ENCODE measurements around the gene FGD3. TPM values are rescaled to one million over a fixed set of nuclear protein-coding genes. Genes with fewer than 3 reads are reported as not detected.

FGD3 gene
- total and polyA plus RNA-seq, 2 of the 8 experiments (the other 6 are each of a cell fraction or from before 2014, with no cell fraction given): 1.4 to 1.9 TPM

DNA sequence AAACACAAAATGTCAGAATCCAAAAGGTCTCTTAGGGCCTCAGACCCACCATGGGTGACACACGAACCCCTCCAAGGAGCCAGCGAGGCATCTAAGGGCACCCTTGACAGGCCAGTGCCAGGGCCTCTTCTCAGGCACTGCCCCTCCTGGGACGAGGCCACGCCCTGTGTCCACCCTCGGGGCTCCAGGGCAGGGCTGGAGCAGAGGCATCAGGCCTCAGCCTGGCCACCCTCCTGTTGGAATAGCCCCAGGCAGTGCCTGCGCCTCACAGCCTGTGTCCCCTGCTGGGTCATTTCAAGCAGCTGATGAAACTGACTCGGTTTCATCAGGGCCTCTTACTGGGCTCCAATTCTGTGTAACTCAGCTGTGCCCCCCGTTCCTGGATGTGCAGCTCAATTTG, 78.4 kb downstream of the FGD3 start:
- H2AK5ac ChIP-seq (ENCODE audit: low read depth, low read length): no peak overlapping the region
- H4K91ac ChIP-seq (replicated peaks; ENCODE audit: insufficient read length, low read length): peak overlapping the region; percentile 19
- 86% methylated on average over 8 of the region's 8 CpGs; no CpG with 5 or more reads in 1 of the 2 experiments for WGBS, 2 experiments (ENCODE audit: extremely low coverage in 1 of 2, insufficient coverage in 1 of 2, insufficient read length in 1 of 2, insufficient replicate concordance in 2 of 2, low coverage in 1 of 2, low lambda C conversion rate in 2 of 2, missing lambda C conversion rate in 1 of 2)
- no peak overlapping the region for H2BK5ac ChIP-seq (ENCODE audit: low read depth, low read length)
- H2BK12ac ChIP-seq (ENCODE audit: low read depth, low read length): no peak overlapping the region
- H3K23me2 ChIP-seq (ENCODE audit: low read depth, low read length): peaks cover 2% of the 10 kb centered on the region; the same call in 1 of the 2 replicates
- POLR2A ChIA-PET (ENCODE audit: partially characterized antibody): interaction anchor here (0.8 to 1.0 kb wide), 2 partner anchors 33 kb away, joined by 3 to 5 read pairs; no protein-coding TSS in a partner anchor
- H3K79me2 ChIP-seq (ENCODE audit: control insufficient read depth in 1 of 2, insufficient read depth in 2 of 2, low read length in 2 of 2): no peaks in the 10 kb centered on the region
- CTCF ChIA-PET (ENCODE audit: partially characterized antibody): interaction anchor here (0.9 to 3.9 kb wide), 7 partner anchors 11 to 83 kb away, joined by 3 to 28 read pairs (median 6); no protein-coding TSS in a partner anchor
- no peak overlapping the region for H3K23ac ChIP-seq (ENCODE audit: insufficient read length)
- no peak overlapping the region for H3K4ac ChIP-seq (replicated peaks; ENCODE audit: insufficient read length, low read depth, low read length)
- H3K4me3 ChIP-seq (ENCODE audit: extremely low read depth in 1 of 4, insufficient read depth in 2 of 4, low read depth in 3 of 4, low read length in 4 of 4): no peak overlapping the region
- 0 out of 2 replicates have a peak overlapping the region, but pooled peaks have one; percentile 14 for H4K8ac ChIP-seq (ENCODE audit: extremely low read depth, insufficient read depth, low read length)
- no peaks in the 10 kb centered on the region; a peak in 1 of 7 replicates for H3K4me1 ChIP-seq (replicated peaks in 1 of 4; ENCODE audit: control insufficient read depth in 3 of 4, insufficient read depth in 4 of 4, low read length in 3 of 4)
- H3K9ac ChIP-seq (replicated peaks in 1 of 4; ENCODE audit: extremely low read depth in 1 of 4, low read depth in 3 of 4, low read length in 3 of 4): no peak overlapping the region
- H2BK20ac ChIP-seq (ENCODE audit: low read length): no peak overlapping the region
- no peak for DNase-seq (ENCODE audit: low read depth in 1 of 2, low spot score in 2 of 2)
- no peak overlapping the region for H2AFZ ChIP-seq (ENCODE audit: low read length)
- no peak overlapping the region for H2BK120ac ChIP-seq (replicated peaks; ENCODE audit: low read depth, low read length)
- H2BK15ac ChIP-seq (ENCODE audit: low read length): no peak overlapping the region
- no peak overlapping the region for H3K4me2 ChIP-seq (ENCODE audit: insufficient read depth in 1 of 2, low read depth in 2 of 2, low read length in 2 of 2)
- no peak for FAIRE-seq
- H3K36me3 ChIP-seq (ENCODE audit: control insufficient read depth in 2 of 4, insufficient read depth in 4 of 4, low read length in 3 of 4): no peaks in the 10 kb centered on the region
- no peaks in the 10 kb centered on the region; a peak in 1 of 7 replicates for H3K27me3 ChIP-seq (replicated peaks in 1 of 4; ENCODE audit: control insufficient read depth in 3 of 4, extremely low read depth in 1 of 4, insufficient read depth in 3 of 4, low read length in 3 of 4)
- no peaks in the 10 kb centered on the region for H3K9me3 ChIP-seq (ENCODE audit: insufficient read depth in 2 of 2, low read depth in 1 of 2, low read length in 1 of 2)
- H3K56ac ChIP-seq (replicated peaks; ENCODE audit: insufficient read length, low read depth, low read length): no peak overlapping the region
- H3K14ac ChIP-seq (ENCODE audit: insufficient read length): no peak overlapping the region
- H3K79me1 ChIP-seq (ENCODE audit: low read depth, low read length): no peaks in the 10 kb centered on the region
- H3K27ac ChIP-seq (ENCODE audit: low read depth, low read length): no peak overlapping the region
- no peak for TF ChIP-seq JUN (IDR thresholded peaks at IDR 0.05; ENCODE audit: low read depth, low read length)
- H4K20me1 ChIP-seq (replicated peaks in 1 of 2; ENCODE audit: control insufficient read depth in 1 of 2, insufficient read depth in 2 of 2, low read length in 2 of 2): no peaks in the 10 kb centered on the region
- H4K5ac ChIP-seq (ENCODE audit: insufficient read length, low read depth, low read length): no peak overlapping the region
- H3K18ac ChIP-seq (ENCODE audit: extremely low read depth, low read length): no peak overlapping the region

All from H1 (cell line).